ENCODE measurements around the gene C20orf202.
"Not testable (repeated sequence)": the region's sequence is repeated elsewhere in the genome, so short reads cannot be mapped to it uniquely, and the experiment has no call there.

The C20orf202 gene

DNA sequence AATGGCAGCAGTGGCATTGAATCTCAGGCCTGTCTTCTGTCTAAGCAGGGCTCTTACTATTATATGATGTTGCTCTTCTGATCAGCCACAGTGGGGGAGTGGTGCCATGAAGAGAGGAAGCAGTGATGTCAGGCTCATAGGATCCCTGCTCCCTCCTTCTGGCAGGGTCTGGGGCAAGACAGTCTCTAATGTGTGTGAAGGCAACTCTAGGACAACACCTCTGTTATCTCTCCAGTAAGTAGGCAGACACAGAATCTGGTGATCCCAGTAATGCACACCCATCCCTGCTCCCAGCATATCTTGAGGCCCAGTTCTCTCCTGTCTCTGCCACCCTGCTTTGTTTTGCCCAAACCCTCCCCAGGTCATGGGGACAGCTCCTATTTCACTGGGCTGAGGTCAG, 8.8 kb downstream of the C20orf202 start:
- no peak for DNase-seq

DNA sequence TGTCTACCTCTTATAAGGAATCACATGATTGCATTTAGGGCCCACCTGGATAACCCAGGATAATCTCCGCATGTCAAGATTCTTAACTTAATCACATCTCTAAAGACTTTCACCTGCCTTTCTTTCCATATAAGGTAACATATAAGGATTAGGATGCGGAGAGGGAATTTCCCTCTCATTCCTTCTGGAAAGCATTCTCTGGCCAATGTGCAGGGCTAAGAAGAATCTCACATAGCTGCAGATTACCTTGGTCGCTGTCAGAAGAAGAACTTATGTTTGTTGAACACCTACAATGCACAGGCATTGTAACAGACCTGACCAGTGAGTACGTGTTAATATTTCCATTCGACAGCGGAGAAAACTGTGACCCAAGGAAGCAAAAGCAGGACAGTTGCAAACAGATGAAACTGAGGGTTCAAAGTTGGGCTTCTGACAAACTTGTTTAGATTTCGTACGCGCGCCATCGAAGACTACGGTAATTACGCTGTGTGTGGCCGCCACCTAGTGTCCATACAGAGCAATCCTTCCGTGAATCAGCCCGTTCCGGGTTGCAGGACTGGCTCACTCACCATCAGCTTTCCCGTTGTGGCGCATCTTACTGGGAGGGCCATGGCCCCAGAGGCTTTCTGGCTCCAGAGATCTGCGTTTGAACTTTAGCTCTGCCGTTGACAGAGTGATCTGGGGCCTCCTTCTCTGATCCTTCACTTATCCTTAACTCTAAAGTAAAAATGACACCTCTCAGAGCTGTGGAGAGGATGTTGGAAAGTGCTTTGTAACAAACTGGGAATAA, 9.5 kb downstream of the C20orf202 start:
- peak; percentile 69 for DNase-seq

DNA sequence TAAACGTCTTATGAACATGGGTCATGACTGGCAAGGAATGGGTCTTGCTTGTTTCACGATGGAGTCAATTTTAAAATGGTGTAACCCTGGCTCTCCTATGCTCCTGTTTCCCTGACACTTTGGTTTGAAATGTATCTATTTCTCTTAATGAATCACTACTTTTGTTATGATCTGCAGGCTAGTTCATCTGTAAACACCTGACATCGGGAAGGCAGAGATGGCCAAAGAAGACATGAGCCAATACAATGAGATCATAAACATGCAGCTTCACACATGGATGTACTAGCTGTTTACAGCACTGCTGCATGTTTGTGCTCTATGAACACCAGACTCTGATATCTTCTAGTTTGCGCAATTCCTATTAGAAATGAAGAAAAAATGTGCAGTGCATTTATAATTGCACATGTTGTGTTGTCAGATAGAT, 11.6 kb downstream of the C20orf202 start:
- DNase-seq, result no peak

DNA sequence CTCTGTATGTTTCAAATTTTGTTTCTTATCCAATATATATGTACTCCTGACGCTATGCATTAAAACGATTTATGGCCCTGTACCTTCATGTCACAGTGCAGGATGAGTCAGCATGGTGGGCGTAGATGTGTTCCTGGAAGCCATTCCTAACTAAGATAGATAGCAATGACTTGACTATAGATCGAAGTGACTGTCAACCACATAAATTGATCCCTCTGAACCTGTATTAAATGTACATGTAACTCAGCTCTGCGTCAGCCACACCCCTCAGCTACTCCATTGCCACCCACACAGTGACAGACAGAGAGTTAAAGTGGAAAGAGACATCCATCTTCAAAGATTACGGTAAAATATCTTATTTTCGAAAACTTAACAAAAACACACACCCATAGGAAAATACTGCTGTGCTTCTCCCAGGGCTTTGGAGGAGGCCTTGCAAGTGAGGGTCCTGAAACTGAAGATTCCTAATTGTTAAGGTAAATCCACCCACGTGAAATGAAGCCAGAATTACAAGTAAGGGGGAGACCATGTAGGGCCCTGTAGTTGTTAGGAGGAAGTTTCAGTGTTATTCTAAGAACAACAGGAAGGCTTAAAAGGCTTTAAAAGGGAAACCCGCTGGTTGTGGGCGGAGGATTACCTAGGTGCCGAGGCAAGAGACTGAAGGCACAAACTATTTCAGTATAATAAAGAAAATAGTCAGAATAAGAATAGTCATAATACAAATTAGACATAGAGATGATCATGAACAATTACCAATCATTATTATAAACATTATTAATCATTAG, 12.3 kb downstream of the C20orf202 start:
- peak; percentile 70 for DNase-seq

DNA sequence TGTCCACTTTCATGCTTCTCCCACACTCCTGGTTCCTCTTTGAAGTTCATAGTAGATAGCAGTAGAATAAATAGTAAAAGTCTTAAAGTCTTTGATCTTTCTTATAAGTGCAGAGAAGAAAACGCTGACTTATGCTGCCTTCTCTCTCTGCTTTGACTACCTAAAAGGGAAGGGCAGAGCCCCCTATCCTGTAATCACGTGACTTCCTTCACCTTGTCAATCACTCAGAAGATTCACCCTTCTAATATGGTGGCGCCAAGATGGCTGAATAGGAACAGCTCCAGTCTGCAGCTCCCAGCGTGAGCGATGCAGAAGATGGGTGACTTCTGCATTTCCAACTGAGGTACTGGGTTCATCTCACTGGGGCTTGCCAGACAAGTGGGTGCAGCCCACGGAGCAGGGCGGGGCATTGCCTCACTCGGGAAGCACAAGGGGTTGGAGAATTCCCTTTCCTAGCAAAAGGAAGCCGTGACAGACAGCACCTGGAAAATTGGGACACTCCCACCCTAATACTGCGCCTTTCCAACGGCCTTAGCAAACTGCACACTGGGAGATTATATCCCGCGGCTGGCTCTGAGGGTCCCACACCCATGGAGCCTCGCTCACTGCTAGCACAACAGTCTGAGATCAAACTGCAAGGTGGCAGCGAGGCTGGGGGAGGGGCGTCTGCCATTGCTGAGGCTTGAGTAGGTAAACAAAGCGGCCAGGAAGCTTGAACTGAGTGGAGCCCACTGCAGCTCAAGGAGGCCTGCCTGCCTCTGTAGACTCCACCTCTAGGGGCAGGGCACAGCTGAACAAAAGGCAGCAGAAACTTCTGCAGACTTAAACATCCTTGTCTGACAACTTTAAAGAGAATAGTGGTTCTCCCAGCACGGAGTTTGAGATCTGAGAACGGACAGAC, 13.5 kb downstream of the C20orf202 start:
- DNase-seq, result not testable (repeated sequence)

DNA sequence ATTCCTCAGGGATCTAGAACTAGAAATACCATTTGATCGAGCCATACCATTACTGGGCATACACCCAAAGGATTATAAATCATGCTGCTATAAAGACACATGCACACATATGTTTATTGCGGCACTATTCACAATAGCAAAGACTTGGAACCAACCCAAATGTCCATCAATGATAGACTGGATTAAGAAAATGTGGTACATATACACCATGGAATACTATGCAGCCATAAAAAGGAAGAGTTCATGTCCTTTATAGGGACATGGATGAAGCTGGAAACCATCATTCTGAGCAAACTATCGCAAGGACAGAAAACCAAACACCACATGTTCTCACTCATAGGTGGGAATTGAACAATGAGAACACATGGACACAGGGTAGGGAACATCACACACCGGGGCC, 19.5 kb downstream of the C20orf202 start:
- DNase-seq, result not testable (repeated sequence)

DNA sequence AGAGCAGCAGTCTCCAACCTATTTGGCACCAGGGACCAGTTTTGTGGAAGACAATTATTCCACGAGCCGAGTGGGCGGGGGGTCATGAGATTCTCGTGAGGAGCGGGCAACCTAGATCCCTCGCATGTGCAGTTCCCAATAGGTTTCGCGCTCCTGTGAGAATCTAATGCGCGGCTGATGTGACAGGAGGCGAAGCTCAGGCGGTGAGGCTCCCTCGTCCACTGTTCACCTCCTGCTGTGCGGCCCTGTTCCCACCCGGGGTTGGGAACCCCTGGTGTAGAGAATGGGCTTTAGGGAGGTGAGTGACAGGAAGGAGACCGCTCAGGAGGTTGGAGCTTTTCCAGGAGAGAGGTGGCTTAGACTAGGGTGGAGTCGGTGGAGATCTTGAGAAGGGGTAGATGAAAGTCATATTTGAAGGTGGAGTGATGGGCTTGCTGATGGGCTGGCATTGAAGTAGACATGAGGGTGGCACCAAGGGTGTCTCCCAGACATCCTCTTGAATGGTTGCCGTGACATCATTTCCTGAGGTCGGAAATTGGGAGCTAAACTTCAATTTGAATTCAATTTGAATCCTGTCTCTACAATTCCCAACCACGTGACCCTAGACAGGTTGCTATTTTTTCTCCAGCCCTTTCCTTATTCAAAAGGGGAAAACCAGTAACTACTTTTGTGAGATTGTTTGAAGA, 21.1 kb downstream of the C20orf202 start:
- DNase-seq, result no peak

DNA sequence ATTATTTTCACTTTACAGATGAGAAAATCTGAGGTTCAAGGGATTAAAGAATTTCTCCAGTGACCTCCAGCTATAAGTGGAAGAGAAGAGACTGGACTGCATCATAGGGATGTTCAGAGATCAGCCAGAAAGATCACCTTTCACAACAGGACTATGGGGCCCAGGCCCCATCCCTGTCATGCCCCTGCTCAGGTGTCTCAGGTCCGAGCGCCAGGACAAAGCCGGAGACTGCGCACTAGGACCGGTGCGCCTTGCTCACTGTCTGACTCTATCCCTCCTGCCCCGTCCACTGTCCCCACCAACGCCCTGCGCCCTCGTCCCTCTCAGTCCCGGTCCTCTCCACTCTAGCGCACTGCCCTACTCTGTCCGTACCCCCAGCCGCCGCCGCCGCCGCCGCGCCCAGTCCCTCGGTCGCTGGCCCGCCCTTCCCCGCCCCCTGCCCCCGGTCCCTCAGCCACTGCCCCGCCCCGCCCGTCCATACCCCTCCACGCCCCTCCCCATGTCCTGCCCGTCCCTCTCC, 22.1 kb downstream of the C20orf202 start:
- DNase-seq, result no peak

DNA sequence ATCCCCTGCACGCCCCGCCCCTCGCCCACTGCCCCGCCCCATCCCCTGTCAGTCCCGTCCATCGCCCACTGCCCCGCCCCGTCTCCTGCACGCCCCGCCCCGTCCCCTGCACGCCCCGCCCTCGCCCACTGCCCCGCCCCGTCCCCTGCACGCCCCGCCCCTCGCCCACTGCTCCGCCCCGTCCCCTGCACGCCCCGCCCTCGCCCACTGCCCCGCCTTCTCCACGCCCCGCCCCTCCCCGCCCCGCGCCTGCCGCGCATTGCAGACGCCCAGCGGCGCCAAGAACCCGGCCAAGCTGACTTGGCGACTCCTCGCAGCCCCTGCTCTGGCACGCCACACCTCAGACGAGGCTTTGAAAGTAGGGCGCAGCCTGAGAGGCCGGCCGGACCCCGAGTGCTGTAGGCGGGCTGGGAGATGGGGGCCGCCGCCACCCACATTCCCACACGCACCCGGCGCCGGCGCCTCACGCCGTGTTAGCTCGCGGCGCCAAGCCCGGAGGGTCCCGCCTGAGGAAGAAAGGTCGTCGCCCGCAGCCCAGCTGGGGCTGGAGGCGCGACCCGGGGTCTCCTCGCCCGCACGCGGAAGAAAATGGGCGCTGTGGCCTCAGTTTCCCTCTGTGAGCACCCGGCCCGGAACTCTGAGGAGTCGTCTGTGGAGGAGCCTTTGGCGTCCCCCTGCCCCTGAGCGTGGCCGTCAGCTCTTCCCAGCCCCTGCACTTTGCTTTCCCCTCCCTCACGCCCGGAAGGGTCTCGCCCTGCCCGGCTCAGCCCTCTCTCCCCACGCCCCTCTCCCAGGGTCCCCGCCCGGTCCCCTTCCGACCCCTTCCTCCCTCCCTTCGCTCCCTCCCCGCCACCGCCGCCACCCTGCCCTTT, 22.8 kb downstream of the C20orf202 start, which contains the start of gene RAD21L1:
Gene RAD21L1 (plus strand): TSS at position 262 of the 872 bp plus-strand sequence. CDS start 2,410 bp downstream, outside the sequence.
- peak; percentile 69 for DNase-seq

DNA sequence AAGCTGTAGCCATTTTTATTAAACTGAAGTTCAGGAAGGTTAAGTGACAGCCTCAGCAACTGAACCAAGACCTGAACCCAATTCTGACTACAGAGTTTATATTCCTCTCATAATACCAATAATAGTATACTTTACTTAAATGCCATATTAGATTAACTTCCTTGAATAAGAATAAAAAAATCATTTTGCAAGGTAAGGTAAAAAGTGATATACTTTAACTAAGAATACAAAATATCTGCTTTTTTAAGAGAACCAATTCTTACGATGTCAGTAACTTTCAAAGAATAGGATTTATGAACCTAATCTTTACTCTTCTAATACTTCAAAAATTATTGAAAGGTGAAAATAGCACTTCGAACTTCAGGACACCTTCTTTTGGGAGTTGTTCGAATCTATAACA, 26.3 kb downstream of the C20orf202 start:
- no peak for DNase-seq

DNA sequence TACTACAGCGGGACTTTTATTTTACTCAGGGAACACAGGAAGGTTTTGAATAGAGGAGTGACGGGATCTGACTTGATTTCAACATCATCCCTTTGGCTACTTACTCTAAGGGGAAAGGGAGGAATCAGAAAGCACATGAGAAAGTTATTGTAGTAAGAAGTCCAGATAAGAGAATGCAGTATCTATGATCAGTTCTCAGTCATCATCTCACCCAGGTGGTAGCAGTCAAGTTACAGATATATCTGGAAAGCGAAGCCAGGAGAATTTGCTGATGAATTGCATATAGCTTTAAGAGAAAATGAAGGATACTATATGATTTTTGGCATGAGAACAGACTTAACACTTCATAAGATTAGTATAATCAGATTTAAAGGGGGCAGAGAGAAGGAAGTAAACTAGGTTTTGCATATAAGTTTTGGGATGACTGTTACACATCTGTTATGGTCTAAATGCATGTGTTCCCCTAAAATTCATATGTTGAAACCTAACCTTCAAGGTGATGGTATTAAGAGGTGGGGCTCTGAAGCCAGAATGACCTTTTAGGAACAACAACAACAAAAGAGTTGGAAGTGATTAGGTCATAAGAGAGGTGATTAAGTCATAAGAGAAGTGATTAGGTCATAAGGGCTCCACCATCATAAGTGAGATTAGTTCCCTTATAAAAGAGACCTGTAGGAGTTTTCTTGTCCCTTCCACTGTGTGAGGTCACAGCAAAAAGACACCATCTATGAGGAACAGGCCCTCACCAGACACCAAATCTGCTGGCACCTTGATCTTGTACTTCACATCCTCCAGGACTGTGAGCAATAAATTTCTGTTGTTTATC, 29.2 kb downstream of the C20orf202 start:
- DNase-seq, result no peak

DNA sequence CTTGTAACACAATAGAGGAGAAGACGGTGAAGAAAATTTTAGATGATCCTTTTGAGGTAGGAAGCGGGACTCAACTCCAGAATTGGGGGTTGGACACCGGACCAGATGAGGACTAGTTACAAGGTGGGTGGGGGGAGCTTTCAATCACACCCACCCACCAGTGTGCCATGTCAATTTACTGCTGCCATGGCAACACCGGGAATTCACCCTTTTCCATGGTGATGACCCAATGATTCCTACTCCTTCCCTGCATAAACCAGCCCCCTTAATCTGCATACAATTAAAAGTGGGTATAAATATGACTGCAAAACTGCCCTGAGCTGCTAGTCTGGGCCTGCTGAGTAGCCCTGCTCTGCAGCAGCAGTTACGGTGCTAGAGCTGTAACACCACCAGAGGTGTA, 37.3 kb downstream of the C20orf202 start:
- no peak for DNase-seq

DNA sequence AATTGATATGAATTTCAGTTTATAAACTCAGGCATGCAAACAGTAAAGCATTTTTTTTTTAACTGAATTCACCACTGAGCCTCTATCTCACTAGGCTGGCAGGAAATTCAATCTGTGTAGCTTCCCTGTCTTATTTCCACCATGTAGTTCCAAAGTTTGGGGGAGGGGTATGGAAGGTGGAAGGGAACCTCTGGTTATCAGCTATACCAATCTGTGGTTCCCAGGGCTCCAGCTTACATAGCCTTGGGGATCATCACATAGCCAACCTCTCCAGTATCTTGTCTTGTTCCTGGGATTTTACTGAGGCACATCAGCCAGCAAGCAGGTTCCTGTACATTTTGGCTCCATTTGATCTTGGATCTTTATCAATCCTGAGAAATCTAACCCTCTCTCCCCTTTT, 38.2 kb downstream of the C20orf202 start:
- no peak for DNase-seq

DNA sequence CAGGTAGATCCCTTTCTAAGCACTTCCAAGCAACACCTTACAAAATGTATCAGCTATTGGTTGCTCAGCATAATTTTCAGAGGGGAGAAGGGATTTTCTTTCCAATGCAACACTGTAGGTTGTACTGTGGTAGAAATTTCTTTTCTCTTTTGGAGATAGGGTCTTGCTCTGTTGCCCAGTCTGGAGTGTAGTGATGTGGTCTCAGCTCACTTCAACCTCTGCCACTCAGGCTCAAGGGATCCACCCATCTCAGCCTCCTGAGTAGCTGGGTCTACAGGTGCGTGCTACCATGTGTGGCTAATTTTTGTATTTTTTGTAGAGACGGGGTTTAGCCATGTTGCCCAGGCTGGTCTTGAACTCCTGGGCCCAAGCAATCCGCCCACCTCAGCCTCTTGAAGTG, 38.8 kb downstream of the C20orf202 start:
- DNase-seq, result no peak

DNA sequence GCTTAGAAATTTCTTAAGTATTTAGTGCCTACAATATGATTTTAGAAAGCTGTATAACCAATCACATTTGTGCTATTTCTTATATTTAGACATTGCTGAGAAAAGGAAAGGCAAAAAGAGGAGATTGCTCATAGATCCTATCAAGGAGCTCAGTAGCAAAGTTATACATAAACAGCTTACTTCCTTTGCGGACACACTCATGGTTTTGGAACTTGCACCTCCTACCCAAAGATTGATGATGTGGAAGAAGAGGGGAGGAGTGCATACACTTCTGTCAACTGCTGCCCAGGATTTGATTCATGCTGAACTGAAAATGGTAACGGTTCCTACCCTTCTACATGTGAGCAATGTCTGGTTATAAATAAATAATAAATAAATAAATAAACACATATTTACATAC, 39.3 kb downstream of the C20orf202 start:
- no peak for DNase-seq

DNA sequence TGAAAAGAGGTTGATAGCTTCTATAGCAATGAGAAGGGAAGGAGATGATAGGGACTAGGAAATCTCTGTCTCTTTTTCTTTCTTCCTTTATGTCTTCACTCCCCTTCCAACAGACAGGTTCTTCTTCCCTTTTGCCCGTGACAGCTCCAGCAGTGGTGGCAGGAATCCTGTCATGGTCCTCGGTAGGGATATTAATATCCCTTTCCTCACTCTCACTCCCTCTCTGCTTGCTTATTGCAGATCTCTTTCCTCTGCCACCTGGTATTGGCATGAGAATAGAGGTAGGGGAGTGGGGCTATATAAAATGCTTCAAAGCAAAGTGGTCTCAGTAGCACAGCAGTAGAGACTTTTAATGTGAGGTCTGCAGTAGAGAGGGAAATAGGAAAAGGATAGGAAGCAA, 42.3 kb downstream of the C20orf202 start:
- DNase-seq, result no peak

DNA sequence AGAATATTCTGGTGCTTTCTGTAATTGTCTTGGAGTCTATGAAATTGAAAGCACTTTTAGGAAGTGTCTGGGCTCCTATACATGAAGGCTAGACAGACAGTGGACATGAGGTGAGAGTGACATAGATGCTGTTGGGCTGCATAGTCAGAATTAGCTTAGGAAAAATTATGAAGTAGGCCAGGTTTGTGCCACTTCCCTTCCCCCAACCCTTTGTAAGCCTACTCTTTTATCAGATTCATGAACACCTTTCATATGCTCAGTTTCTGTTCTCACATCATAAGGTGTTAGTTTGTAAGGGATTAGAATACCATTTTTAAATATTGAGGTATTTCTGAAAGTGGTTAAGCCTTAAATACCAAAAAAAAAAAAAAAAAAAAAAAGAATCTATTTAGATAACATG, 44.4 kb downstream of the C20orf202 start:
- no peak for DNase-seq

DNA sequence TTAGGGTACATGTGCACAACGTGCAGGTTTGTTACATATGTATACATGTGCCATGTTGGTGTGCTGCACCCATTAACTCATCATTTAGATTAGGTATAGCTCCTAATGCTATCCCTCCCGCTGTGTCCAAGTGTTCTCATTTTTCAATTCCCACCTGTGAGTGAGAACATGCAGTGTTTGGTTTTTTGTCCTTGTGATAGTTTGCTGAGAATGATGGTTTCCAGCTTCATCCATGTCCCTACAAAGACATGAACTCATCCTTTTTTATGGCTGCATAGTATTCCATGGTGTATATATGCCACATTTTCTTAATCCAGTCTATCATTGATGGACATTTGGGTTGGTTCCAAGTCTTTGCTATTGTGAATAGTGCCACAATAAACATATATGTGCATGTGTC, 47.0 kb downstream of the C20orf202 start:
- not testable (repeated sequence) for DNase-seq

DNA sequence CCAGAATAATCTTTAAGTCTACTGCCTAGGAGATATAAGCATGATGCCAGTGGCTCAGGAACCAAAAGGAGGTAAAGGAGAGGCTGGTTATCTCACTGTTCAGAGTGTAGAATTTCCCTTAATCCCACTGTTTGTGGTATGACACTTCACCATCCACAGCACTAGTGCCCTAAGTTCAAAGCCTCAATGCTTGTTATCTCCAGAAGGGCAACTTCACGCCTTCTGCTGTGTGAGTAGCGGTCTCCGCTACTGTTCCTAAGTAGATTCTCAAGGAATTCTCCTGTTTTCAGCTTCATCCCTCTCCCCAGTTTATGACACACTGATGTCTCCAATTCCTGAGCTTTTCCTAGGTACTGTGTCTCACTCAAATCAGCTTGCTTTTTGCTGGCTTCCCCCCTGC, 49.2 kb downstream of the C20orf202 start:
- no peak for DNase-seq

DNA sequence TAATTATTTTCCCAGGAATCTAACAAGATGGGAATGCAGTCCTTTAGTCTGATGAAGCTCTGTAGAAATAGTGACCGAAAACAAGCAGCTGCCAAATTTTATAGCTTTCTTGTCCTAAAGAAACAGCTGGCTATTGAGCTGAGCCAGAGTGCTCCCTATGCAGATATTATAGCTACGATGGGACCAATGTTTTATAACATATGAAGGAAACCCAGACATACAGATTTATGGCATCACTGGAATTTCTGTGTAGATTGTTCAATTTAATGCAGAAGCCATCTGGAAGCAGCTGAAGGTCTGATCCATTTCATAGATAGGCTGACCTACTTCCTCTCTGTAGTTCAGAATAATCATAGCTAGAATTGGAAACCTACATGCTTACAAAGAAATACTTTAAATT, 51.0 kb downstream of the C20orf202 start:
- no peak for DNase-seq

Measured in activated naive CD4-positive, alpha-beta T cell treated with anti-CD3 and anti-CD28 coated beads, Interleukin-2, amount 50 U/mL, for 16 hours (primary cell).